H1 (cell line): ENCODE measurements around the gene RANBP3L. TPM values are rescaled to one million over a fixed set of nuclear protein-coding genes. Genes with fewer than 3 reads are reported as not detected.

Experiments
- BCL11A ChIP-seq, 2 experiments: IDR thresholded peaks; one replicate each; pipeline ENCODE4 v1.6.1; 2011; ENCODE audit warnings: low read depth in 2 of 2, low read length in 2 of 2, mild to moderate bottlenecking in 2 of 2
- BRCA1 ChIP-seq: IDR thresholded peaks from 2 replicates; pipeline ENCODE4 v1.6.1; 2012; ENCODE audit warnings: low read depth, low read length, improper control_type of control experiment
- SAP30 ChIP-seq: fragments of 300-600 bp; sonication (generic); IDR thresholded peaks from 2 replicates; pipeline ENCODE4 v1.7.1; 2012; ENCODE audit warnings: low read length, moderate library complexity, mild to moderate bottlenecking, inconsistent platforms; ENCODE audit not compliant: insufficient read depth, insufficient replicate concordance
- TBP ChIP-seq: IDR thresholded peaks from 2 replicates; pipeline ENCODE4 v1.6.1; 2011; ENCODE audit warnings: low read depth, low read length, improper control_type of control experiment
- polyA plus RNA-seq, 7 experiments: library from polyadenylated mRNA; depleted of rRNA in 3 of 7; stranded (reverse) in 5 of 7; unstranded in 2 of 7; fragments of >200 nt in 5 of 7; fragments of 200-250 nt in 2 of 7; gene quantifications; 1 replicate in 5 of 7; 2 replicates in 1 of 7; 4 replicates in 1 of 7; pipeline versions ENCODE4 v1.2.1 to v1.2.3, GENCODE V29; 2011 to 2013; ENCODE audit warnings: missing spikeins in 2 of 7, mixed read lengths in 2 of 7
- total RNA-seq: library from RNA; stranded (reverse); fragmentation: NEBNext Ultra II Directional; extraction: Animal tissue kit (Norgen Biotek cat#: 25700); gene quantifications from 2 replicates; pipeline ENCODE4 v1.2.1, GENCODE V29; 2021

Gene RANBP3L
- total and polyA plus RNA-seq, 2 of the 8 experiments (the other 6 are each of a cell fraction or from before 2014, with no cell fraction given): not detected

DNA sequence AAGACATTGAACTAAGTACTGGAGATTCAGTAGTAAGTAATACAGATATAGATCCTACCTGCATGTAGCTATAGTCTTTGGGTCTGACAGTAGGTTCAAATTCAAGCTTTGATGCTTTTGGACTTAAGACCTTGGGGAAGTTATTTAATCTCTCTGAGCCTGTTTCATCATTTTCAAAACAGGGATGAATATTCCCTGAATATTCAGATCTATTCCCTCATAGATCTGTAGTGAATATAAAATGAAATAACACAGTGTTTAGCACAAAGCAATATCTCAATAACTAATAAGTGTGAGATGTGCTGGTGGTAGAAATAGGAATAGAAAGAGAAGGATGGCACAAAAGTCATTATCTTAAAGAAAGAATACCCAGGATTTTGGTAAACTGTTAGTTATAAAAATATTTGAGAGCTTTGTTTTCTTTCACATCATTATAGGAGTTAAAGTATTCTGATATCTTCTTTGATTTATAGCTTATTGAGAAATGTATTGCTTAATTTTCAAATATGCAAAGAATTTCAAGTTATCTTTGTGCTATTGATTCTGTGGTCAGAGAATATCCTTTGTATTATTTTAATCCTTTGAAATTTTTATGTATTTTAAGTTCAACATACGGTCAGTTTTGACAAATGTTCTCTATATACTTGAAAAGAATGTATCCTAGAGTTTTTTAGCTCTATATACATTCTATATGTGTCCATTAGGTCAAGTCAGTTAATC, 11.4 kb upstream of the RANBP3L start (continued):
- no peak for TF ChIP-seq BCL11A (IDR thresholded peaks at IDR 0.05; ENCODE audit: low read depth in 2 of 2, low read length in 2 of 2)
- TF ChIP-seq TBP: no peak
- no peak for TF ChIP-seq SAP30
- no peak for TF ChIP-seq BRCA1
